ENCODE results near the gene NCKAP5. TPM values are rescaled to one million over a fixed set of nuclear protein-coding genes. Genes with fewer than 3 reads are reported as not detected.

NCKAP5 gene
- total RNA-seq, 1 donor from 2014 or later: 8.9 TPM

GRCh38 chr2:133420788-133421187, 147.5 kb downstream of the NCKAP5 start:
- peak; percentile 77 for ATAC-seq

- ATAC-seq: no peak
Measured at GRCh38 chr2:133418671-133419070, 149.6 kb downstream of the NCKAP5 start.

GRCh38 chr2:133418021-133418420, 150.2 kb downstream of the NCKAP5 start:
- ATAC-seq: no peak

GRCh38 chr2:133417415-133417814, 150.8 kb downstream of the NCKAP5 start:
- ATAC-seq: no peak

- no peak for ATAC-seq
Measured at GRCh38 chr2:133416736-133417135, 151.5 kb downstream of the NCKAP5 start.

- no peak for ATAC-seq
Measured at GRCh38 chr2:133416146-133416545, 152.1 kb downstream of the NCKAP5 start.

GRCh38 chr2:133415210-133415876, 152.9 kb downstream of the NCKAP5 start:
- ATAC-seq: no peak

- ATAC-seq: no peak
Measured at GRCh38 chr2:133414486-133415209, 153.6 kb downstream of the NCKAP5 start.

- ATAC-seq: no peak
Measured at GRCh38 chr2:133413863-133414262, 154.4 kb downstream of the NCKAP5 start.

- no peak for ATAC-seq
Measured at GRCh38 chr2:133412694-133413093, 155.6 kb downstream of the NCKAP5 start.

GRCh38 chr2:133411857-133412256, 156.4 kb downstream of the NCKAP5 start:
- no peak for ATAC-seq

GRCh38 chr2:133411101-133411500, 157.2 kb downstream of the NCKAP5 start:
- no peak for ATAC-seq

- ATAC-seq: no peak
Measured at GRCh38 chr2:133409581-133410285, 158.5 kb downstream of the NCKAP5 start.

- ATAC-seq: no peak
Measured at GRCh38 chr2:133408671-133409070, 159.6 kb downstream of the NCKAP5 start.

GRCh38 chr2:133407341-133407740, 160.9 kb downstream of the NCKAP5 start:
- peak; percentile 15 for ATAC-seq

- ATAC-seq: no peak
Measured at GRCh38 chr2:133405252-133405651, 163.0 kb downstream of the NCKAP5 start.

GRCh38 chr2:133400411-133400810, 167.9 kb downstream of the NCKAP5 start:
- no peak for ATAC-seq

- ATAC-seq: no peak
Measured at GRCh38 chr2:133393895-133394294, 174.4 kb downstream of the NCKAP5 start.

- ATAC-seq: peak; percentile 79
Measured at GRCh38 chr2:133390156-133390555, 178.1 kb downstream of the NCKAP5 start.

- peak; percentile 80 for ATAC-seq
Measured at GRCh38 chr2:133389569-133389968, 178.7 kb downstream of the NCKAP5 start.

GRCh38 chr2:133382566-133382965, 185.7 kb downstream of the NCKAP5 start:
- no peak for ATAC-seq

GRCh38 chr2:133380991-133381390, 187.3 kb downstream of the NCKAP5 start:
- no peak for ATAC-seq

- peak; percentile 69 for ATAC-seq
Measured at GRCh38 chr2:133378928-133379549, 189.2 kb downstream of the NCKAP5 start.

Data from esophagus mucosa (tissue), 1 donor.